IMR-90 (cell line): ENCODE measurements around the gene SHB.

ENCODE experiments used
- CEBPB ChIP-seq: IDR thresholded peaks from 2 replicates; pipeline ENCODE4 v1.6.1; 2012; ENCODE audit warnings: low read depth, low read length, improper control_type of control experiment
- CTCF ChIP-seq: conservative IDR thresholded peaks from 2 replicates; pipeline ENCODE4 v1.5.1; 2012; ENCODE audit warnings: mild to moderate bottlenecking, low read depth, low read length, improper control_type of control experiment
- POLR2A ChIP-seq: IDR thresholded peaks from 2 replicates; pipeline ENCODE4 v1.6.1; 2012; ENCODE audit warnings: mild to moderate bottlenecking, low read depth, low read length
- RAD21 ChIP-seq: IDR thresholded peaks from 2 replicates; pipeline ENCODE4 v1.6.1; 2012; ENCODE audit warnings: low read length, improper control_type of control experiment

- no peak for TF ChIP-seq CTCF
- TF ChIP-seq CEBPB, result no peak
- no peak for TF ChIP-seq RAD21
- no peak for TF ChIP-seq POLR2A
Measured at GRCh38 chr9:38043931-38044623, 24.9 kb downstream of the SHB start.
